ENCODE data around the gene BCAS3.

DNA sequence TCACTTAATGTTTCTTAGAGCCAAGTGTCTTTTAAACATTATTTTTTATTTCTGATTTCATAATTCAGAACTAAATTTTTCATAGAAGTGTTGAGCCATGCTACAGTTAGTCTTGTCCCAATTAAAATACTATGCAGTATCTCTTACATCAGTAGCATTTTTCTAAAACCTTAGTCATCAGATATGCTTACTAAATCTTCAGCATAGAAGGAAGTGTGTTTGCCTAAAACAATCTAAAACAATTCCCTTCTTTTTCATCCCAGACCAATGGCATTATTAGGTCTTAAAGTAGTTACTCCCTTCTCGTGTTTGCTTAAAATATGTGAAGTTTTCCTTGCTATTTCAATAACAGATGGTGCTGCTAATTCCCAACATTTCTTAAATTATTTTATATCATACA is 13.6 kb upstream of the BCAS3 start:
- TF ChIP-seq, protein P1, sequence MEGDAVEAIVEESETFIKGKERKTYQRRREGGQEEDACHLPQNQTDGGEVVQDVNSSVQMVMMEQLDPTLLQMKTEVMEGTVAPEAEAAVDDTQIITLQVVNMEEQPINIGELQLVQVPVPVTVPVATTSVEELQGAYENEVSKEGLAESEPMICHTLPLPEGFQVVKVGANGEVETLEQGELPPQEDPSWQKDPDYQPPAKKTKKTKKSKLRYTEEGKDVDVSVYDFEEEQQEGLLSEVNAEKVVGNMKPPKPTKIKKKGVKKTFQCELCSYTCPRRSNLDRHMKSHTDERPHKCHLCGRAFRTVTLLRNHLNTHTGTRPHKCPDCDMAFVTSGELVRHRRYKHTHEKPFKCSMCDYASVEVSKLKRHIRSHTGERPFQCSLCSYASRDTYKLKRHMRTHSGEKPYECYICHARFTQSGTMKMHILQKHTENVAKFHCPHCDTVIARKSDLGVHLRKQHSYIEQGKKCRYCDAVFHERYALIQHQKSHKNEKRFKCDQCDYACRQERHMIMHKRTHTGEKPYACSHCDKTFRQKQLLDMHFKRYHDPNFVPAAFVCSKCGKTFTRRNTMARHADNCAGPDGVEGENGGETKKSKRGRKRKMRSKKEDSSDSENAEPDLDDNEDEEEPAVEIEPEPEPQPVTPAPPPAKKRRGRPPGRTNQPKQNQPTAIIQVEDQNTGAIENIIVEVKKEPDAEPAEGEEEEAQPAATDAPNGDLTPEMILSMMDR (IDR thresholded peaks at IDR 0.05): no peak
- no peak for TF ChIP-seq POLR2A (IDR thresholded peaks at IDR 0.05)

Data from lower leg skin (tissue), 3 donors.